Activated CD4-positive, alpha-beta memory T cell treated with anti-CD3 and anti-CD28 coated beads, Interleukin-2, amount 10 ng/mL, durations not matched to agents 7 days and 5 days (primary cell): ENCODE measurements around the gene CAPN2. TPM values are rescaled to one million over a fixed set of nuclear protein-coding genes. Genes with fewer than 3 reads are reported as not detected.

Experiments
- CTCF ChIA-PET: fragments of 350-600 bp; sonication (Branson Sonifier 250); formaldehyde crosslinking; loops from one replicate; lab custom pipeline; 2021; ENCODE audit warnings: antibody characterized with exemption, inconsistent platforms; lab: Charles Lee
- POLR2A ChIA-PET: fragments of 350-600 bp; sonication (Branson Sonifier 250); formaldehyde crosslinking; loops from one replicate; lab custom pipeline; 2021; ENCODE audit warnings: antibody characterized with exemption; lab: Charles Lee
- DNase-seq: peaks from one replicate; pipeline ENCODE4 v3.0.0-alpha.2; 2020
- H3K27ac Mint-ChIP-seq: one replicate; pipeline ENCODE4 v1.8.0; 2021; ENCODE audit warnings: mild to moderate bottlenecking, mixed read lengths
- H3K27me3 Mint-ChIP-seq: one replicate; pipeline ENCODE4 v1.8.0; 2021; ENCODE audit warnings: mixed read lengths
- H3K36me3 Mint-ChIP-seq: one replicate; pipeline ENCODE4 v1.8.0; 2021; ENCODE audit warnings: low read depth, mixed read lengths
- H3K4me1 Mint-ChIP-seq: one replicate; pipeline ENCODE4 v1.8.0; 2021; ENCODE audit warnings: mixed read lengths
- H3K4me3 Mint-ChIP-seq: one replicate; pipeline ENCODE4 v1.8.0; 2021; ENCODE audit warnings: mild to moderate bottlenecking, mixed read lengths
- H3K9me3 Mint-ChIP-seq: one replicate; pipeline ENCODE4 v1.8.0; 2021; ENCODE audit warnings: mixed read lengths
- total RNA-seq, 2 experiments: library from RNA; stranded (reverse); gene quantifications; one replicate each; pipeline ENCODE4 v1.2.3, GENCODE V29; 2021

CAPN2 gene
- total RNA-seq, 2 experiments from 2014 or later, result 263 TPM

DNA sequence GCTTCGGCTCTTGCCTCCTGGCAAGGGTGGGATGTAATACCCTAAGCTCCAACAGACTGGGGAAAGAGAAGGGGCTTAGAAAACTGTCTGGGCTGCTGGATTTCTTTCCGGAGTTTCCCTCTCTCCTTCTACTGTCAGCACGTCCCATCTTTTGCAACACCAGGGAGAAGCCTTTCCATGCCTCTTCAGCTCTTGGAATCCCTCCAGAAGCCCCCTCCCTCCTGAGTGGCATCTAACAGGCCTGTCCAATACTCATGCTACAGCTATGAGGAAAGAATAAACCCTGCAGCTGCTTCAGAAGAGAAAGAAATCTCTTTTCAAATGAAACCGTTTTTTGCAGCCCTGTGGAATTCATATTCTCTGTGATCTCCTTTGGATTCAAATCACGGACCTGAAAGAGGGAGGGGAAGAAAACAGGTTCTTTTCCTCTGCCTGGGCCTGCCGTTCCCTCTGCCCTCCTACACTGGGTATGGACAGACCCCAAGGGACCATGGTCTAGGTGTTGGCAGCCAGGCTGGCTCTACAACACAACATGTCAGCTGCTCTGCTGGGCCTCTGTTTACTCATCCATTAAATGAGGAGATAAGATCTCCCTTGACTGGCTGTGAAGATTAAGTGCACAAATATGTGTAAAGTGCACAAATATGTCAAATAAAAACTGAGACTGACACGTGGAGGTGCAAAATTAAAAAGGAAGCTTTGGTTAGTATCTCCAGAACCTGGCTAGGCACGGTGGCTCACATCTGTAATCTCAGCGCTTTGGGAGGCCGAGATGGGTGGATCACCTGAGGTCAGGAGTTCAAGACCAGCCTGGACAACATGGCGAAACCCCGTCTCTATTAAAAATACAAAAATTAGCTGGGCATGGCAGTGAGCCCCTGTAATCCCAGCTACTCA lies 6.0 kb upstream of the CAPN2 start:
- Mint-ChIP-seq H3K9me3 (no peaks in the 10 kb centered on the region), H3K36me3 (no peaks in the 10 kb centered on the region), H3K4me1 (peaks cover 30% of the 10 kb centered on the region), H3K27ac (no peak overlapping the region), H3K4me3 (no peak overlapping the region), H3K27me3 (peaks cover 6% of the 10 kb centered on the region)
- CTCF ChIA-PET, result interaction anchor here (1.2 to 5.6 kb wide), 3 partner anchors 10 to 43 kb away, joined by 3 to 33 read pairs (median 4); no protein-coding TSS in a partner anchor
- no peak for DNase-seq
- POLR2A ChIA-PET, result no interaction called here

DNA sequence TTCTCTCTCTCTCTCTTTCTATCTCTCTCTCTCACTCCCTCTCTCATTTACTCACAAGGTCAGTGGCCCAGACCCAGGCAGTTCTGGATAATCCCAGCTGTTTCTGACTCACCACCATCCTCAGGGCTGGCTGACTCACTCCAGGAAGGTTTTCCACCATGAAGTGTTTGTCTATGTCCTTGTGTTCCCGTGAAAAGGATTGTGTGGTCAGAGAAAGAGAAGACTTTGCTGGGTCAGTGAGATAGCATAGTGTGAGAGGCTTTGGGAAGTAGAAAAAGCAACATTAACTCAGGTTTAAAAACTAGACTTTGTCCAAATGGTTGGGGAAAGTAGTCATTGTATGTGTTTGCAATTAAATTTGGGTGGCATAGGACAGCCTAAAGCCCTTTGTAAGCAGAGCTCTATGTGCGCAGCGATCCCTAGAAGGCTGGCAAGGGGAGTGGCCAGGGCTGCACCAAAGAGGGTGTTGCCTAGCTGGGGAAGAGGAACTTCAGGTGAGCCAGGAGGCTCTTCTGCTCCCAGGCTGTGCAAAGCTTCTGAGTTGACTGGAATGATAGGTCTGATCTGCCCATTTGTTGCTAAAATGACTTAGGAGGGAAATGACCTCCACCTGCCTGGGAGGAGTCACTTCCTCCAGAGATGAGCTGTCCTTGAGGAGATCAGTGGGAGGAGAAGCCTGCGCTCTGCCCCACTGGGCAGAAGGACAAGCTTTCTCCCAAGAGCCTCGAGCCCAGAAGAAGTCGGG lies 4.9 kb upstream of the CAPN2 start:
- DNase-seq, result no peak

DNA sequence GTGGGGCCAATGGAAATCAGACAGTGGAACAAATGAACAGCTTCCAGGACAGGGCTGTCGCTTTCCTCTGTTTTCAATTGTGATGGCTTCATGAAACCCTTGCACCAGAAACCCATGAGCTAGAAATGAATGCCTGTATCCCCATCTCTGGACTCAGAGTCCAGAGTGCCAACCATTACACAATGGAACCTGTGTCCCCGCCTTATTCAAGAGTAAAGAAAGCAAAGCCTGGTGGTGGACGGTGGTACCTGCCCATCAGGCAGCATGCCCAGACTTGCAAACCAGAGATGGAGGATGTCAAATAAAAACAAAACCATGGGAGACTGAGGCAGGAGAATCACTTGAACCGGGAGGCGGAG lies 4.4 kb upstream of the CAPN2 start:
- Mint-ChIP-seq H3K27me3 (peaks cover 6% of the 10 kb centered on the region), H3K9me3 (no peaks in the 10 kb centered on the region), H3K36me3 (peaks cover 2% of the 10 kb centered on the region), H3K27ac (no peak overlapping the region), H3K4me3 (no peak overlapping the region), H3K4me1 (peaks cover 28% of the 10 kb centered on the region)
- DNase-seq, result no peak
- CTCF ChIA-PET, result interaction anchor here (0.7 to 5.6 kb wide), 5 partner anchors 11 to 67 kb away, joined by 3 to 33 read pairs (median 5); no protein-coding TSS in a partner anchor
- POLR2A ChIA-PET, result interaction anchor here (1.0 to 1.4 kb wide), 3 partner anchors 9 to 41 kb away, joined by 3 to 6 read pairs (median 5); no protein-coding TSS in a partner anchor

More for the DNA sequence above, 4.9 kb upstream of the CAPN2 start:
- no peak overlapping the region for H3K4me3 Mint-ChIP-seq
- ChIA-PET POLR2A (interaction anchor here (1.0 to 1.4 kb wide), 3 partner anchors 9 to 42 kb away, joined by 3 to 6 read pairs (median 5); no protein-coding TSS in a partner anchor), CTCF (interaction anchor here (0.7 to 5.6 kb wide), 6 partner anchors 11 to 68 kb away, joined by 3 to 33 read pairs (median 4); no protein-coding TSS in a partner anchor)
- peaks cover 34% of the 10 kb centered on the region for H3K4me1 Mint-ChIP-seq
- peaks cover 6% of the 10 kb centered on the region for H3K27me3 Mint-ChIP-seq
- no peaks in the 10 kb centered on the region for H3K9me3 Mint-ChIP-seq
- no peak overlapping the region for H3K27ac Mint-ChIP-seq
- no peaks in the 10 kb centered on the region for H3K36me3 Mint-ChIP-seq

DNA sequence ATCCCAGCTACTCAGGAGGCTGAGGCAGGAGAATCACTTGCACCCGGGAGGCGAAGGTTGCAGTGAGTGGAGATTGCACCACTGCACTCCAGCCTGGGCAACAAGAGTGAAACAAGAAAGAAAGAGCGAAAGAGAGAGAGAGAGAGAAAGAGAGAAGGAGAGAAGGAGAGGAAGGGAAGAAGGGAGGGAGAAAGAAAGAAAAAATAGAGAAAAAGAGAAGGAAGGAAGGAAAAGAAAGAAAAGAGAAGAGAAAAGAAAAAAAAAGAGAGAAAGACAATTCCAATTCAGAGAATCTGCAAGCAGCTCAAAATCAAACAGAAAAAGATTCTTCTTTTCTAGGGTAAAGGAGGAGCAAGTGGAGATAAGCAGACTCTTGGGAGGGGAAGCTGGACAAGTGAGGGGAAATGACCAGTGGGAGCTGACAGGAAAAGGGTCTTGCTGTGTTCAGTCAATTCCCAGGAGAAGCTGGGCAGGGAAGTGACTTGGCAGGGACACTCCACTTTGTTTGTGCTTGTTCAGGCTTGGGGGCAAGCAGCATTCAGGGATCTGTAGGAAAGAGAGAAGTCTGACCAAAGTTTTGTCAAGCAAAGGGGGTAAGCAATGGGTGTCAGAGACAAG lies 3.6 kb upstream of the CAPN2 start:
- Mint-ChIP-seq H3K27ac (no peak overlapping the region), H3K9me3 (no peaks in the 10 kb centered on the region), H3K27me3 (peaks cover 6% of the 10 kb centered on the region), H3K4me3 (no peak overlapping the region), H3K4me1 (peaks cover 29% of the 10 kb centered on the region), H3K36me3 (peaks cover 9% of the 10 kb centered on the region)
- CTCF ChIA-PET, result interaction anchor here (5.6 kb wide), 1 partner anchor 41 kb away, joined by 33 read pairs; no protein-coding TSS in a partner anchor
- POLR2A ChIA-PET, result interaction anchor here (1.4 kb wide), 1 partner anchor 8 kb away, joined by 6 read pairs; no protein-coding TSS in a partner anchor
- no peak for DNase-seq

DNA sequence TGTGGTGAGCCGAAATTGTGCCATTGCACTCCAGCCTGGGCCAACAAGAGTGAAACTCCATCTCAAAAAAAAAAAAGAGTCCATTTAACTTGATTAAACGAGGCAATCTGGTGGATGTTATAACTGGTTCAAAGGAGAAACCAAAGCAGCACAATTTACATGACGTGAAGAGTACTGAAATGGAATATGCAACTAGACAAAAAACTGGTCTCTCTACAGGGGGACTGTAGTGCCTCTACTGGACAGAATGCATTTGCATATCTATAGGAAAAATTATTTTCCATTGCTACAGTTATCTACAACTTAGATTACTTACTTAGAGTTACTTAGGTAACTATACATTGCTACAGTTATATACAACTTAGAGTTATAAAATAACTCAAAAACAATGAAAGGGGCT lies 2.7 kb upstream of the CAPN2 start:
- peaks cover 36% of the 10 kb centered on the region for H3K4me1 Mint-ChIP-seq
- ChIA-PET CTCF (interaction anchor here (1.4 to 1.6 kb wide), 2 partner anchors 11 to 40 kb away, joined by 9 to 20 read pairs; no protein-coding TSS in a partner anchor), POLR2A (interaction anchor here (0.9 kb wide), 1 partner anchor 18 kb away, joined by 3 read pairs; no protein-coding TSS in a partner anchor)
- no peaks in the 10 kb centered on the region for H3K9me3 Mint-ChIP-seq
- peaks cover 15% of the 10 kb centered on the region for H3K36me3 Mint-ChIP-seq
- H3K27ac Mint-ChIP-seq, result no peak overlapping the region
- no peak for DNase-seq
- peaks cover 6% of the 10 kb centered on the region for H3K27me3 Mint-ChIP-seq
- no peak overlapping the region for H3K4me3 Mint-ChIP-seq

DNA sequence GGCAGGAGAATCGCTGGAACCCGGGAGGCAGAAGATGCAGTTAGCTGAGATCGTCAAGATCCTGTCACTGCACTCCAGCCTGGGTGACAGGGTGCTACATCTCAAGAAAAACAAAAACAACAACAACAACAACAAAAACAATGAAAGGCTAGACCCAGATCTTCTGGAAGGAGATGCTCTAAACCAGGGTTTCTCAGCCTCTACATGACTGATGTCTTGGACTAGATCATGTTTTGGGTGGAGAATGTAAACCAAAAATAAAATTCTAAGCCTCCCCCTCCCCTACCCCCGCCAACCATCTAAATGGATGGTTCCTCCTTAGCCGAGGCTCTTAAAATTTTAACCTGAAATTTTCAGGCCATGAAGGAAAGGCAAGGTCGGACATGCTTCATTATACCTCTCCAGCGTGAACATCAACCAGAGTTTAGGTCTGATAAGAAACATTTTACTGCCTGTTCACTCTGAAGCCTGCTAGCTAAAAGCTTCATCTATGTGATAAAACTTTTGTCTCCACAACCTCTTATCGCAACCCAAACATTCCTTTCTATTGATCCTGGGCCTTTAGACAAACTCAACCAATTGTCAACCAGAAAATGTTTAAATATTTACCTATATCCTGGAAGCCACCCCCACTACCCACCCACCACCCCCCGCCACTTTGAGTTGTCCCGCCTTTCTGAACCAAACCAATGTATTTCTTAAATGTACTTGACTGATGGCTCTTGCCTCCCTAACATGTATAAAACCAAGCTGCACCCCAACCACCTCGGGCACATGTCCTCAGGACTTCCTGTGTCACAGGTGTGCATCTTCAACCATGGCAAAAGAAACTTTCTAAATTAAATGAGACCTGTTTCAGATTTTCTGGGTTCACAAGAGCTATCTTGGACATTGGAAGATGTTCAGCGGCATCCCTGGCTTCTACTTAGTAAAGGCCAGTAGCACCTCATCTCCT lies 1.9 kb upstream of the CAPN2 start:
- H3K9me3 Mint-ChIP-seq, result no peaks in the 10 kb centered on the region
- ChIA-PET CTCF (interaction anchor here (0.9 to 3.0 kb wide), 4 partner anchors 8 to 39 kb away, joined by 3 to 20 read pairs (median 12); no protein-coding TSS in a partner anchor), POLR2A (interaction anchor here (0.9 kb wide), 1 partner anchor 17 kb away, joined by 3 read pairs; no protein-coding TSS in a partner anchor)
- peaks cover 23% of the 10 kb centered on the region for H3K36me3 Mint-ChIP-seq
- peaks cover 45% of the 10 kb centered on the region for H3K4me1 Mint-ChIP-seq
- H3K27ac Mint-ChIP-seq, result no peak overlapping the region
- DNase-seq, result no peak
- H3K4me3 Mint-ChIP-seq, result no peak overlapping the region
- peaks cover 6% of the 10 kb centered on the region for H3K27me3 Mint-ChIP-seq

DNA sequence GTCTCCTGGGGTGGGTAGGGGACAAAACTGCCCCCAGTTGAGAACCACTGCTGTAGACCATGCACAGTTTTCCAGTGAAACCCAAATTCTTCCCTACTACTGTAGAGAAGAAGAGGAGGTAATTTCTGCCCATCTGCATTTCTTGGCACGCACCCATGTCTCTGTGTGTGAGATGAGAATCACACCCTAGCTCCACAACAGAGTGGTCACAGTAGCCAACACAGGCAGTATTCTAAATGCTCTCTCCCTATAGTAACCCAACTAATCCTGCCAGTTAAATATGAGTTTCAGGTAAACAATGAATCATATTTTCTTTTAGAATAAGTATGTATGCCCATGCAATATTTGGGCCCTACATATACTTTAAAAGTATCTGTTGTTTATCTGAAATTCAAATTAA lies 1.2 kb upstream of the CAPN2 start:
- Mint-ChIP-seq H3K4me1 (peaks cover 52% of the 10 kb centered on the region), H3K36me3 (peaks cover 24% of the 10 kb centered on the region), H3K9me3 (no peaks in the 10 kb centered on the region), H3K4me3 (no peak overlapping the region), H3K27me3 (peaks cover 6% of the 10 kb centered on the region), H3K27ac (peak overlapping the region; percentile 14)
- CTCF ChIA-PET, result interaction anchor here (0.9 to 3.0 kb wide), 6 partner anchors 9 to 38 kb away, joined by 3 to 32 read pairs (median 12); no protein-coding TSS in a partner anchor
- DNase-seq, result no peak
- POLR2A ChIA-PET, result interaction anchor here (1.2 to 1.4 kb wide), 3 partner anchors 10 to 33 kb away, joined by 3 to 4 read pairs (median 3); no protein-coding TSS in a partner anchor

- Mint-ChIP-seq H3K4me1 (peaks cover 55% of the 10 kb centered on the region), H3K9me3 (no peaks in the 10 kb centered on the region), H3K36me3 (peaks cover 30% of the 10 kb centered on the region), H3K4me3 (peak overlapping the region; percentile 61), H3K27me3 (peaks cover 6% of the 10 kb centered on the region), H3K27ac (peak overlapping the region; percentile 67)
- POLR2A ChIA-PET, result interaction anchor here (1.0 to 2.5 kb wide), 7 partner anchors 11 to 134 kb away, joined by 3 to 23 read pairs (median 4); partner anchors contain the start of gene TP53BP2
- CTCF ChIA-PET, result interaction anchor here (1.0 to 3.0 kb wide), 4 partner anchors 10 to 37 kb away, joined by 3 to 32 read pairs (median 11); no protein-coding TSS in a partner anchor
- DNase-seq, result no peak
Observed at GRCh38 chr1:223711747-223712193, 569 bp upstream of the CAPN2 start.

DNA sequence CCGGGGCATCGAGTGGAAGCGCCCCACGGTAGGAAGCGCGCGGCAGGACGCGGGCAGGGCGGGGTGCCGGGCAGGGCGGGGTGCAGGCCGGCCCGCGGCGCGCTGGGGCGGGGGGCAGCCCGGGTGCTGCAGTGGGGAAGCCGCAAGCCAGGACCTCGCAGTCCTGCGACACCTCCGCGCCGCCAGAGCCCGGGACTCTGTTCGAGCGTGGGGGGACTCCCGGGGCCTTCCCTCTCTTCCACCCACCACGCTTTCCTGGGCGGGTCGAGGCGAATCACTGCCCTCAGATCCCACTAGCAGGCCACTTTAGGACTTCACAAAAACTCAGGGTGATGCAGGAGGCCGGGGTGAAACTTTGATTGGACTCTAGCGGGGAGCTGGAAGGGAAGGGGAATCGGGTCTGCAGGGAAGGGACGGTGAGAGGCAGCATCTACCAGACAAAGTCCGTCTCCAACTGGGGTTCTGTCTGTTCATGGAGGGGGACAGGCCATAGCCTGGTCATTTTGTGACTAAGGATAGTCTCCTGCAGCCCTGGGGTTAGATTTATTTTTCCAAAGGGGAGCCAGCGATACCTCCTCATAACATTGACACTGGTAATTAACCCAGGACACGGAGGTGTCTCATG lies 623 bp downstream of the CAPN2 start:
- Mint-ChIP-seq H3K36me3 (peaks cover 40% of the 10 kb centered on the region), H3K4me3 (peak overlapping the region; percentile 85), H3K9me3 (no peaks in the 10 kb centered on the region), H3K4me1 (peaks cover 57% of the 10 kb centered on the region), H3K27ac (peak overlapping the region; percentile 95), H3K27me3 (peaks cover 6% of the 10 kb centered on the region)
- ChIA-PET POLR2A (interaction anchor here (0.8 to 2.5 kb wide), 8 partner anchors 12 to 617 kb away, joined by 3 to 23 read pairs (median 4); partner anchors contain the start of genes NVL and TP53BP2), CTCF (interaction anchor here (0.6 to 3.0 kb wide), 4 partner anchors 11 to 36 kb away, joined by 5 to 32 read pairs (median 11); no protein-coding TSS in a partner anchor)
- DNase-seq, result peak; percentile 49

GRCh38 chr1:223713546-223714420 lies 1.4 kb downstream of the CAPN2 start:
- Mint-ChIP-seq H3K36me3 (peaks cover 48% of the 10 kb centered on the region), H3K9me3 (no peaks in the 10 kb centered on the region), H3K27ac (peak overlapping the region; percentile 95), H3K27me3 (peaks cover 3% of the 10 kb centered on the region), H3K4me1 (peaks cover 63% of the 10 kb centered on the region), H3K4me3 (peak overlapping the region; percentile 85)
- POLR2A ChIA-PET, result interaction anchor here (0.8 to 2.5 kb wide), 5 partner anchors 12 to 616 kb away, joined by 3 to 23 read pairs (median 9); partner anchors contain the start of genes NVL and TP53BP2
- CTCF ChIA-PET, result interaction anchor here (2.4 to 2.6 kb wide), 2 partner anchors 14 to 35 kb away, joined by 8 to 32 read pairs; no protein-coding TSS in a partner anchor
- peak; percentile 40 for DNase-seq
